MM.1S (cell line): ENCODE results near the gene TMEM208.

Experiments used
- EZH2 ChIP-seq: fragments of 300-600 bp; sonication (generic); optimal IDR thresholded peaks from 2 replicates; pipeline ENCODE3; 2017; ENCODE audit warnings: low read depth, mild to moderate bottlenecking, antibody characterized with exemption, low read length, mixed read lengths
- TF ChIP-seq, protein P1 (sequence below): fragments of 300-600 bp; sonication (generic); IDR thresholded peaks from 2 replicates; pipeline ENCODE4 v1.5.1; 2016; ENCODE audit warnings: antibody characterized with exemption, low read length, mixed read lengths

- TF ChIP-seq, protein P1, sequence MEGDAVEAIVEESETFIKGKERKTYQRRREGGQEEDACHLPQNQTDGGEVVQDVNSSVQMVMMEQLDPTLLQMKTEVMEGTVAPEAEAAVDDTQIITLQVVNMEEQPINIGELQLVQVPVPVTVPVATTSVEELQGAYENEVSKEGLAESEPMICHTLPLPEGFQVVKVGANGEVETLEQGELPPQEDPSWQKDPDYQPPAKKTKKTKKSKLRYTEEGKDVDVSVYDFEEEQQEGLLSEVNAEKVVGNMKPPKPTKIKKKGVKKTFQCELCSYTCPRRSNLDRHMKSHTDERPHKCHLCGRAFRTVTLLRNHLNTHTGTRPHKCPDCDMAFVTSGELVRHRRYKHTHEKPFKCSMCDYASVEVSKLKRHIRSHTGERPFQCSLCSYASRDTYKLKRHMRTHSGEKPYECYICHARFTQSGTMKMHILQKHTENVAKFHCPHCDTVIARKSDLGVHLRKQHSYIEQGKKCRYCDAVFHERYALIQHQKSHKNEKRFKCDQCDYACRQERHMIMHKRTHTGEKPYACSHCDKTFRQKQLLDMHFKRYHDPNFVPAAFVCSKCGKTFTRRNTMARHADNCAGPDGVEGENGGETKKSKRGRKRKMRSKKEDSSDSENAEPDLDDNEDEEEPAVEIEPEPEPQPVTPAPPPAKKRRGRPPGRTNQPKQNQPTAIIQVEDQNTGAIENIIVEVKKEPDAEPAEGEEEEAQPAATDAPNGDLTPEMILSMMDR: no peak
- TF ChIP-seq EZH2: no peak
Measured at GRCh38 chr16:67204076-67204475, 22.9 kb upstream of the TMEM208 start.
